IgD-negative memory B cell (primary cell): Measurements from ENCODE around the gene CCSER1. TPM values are rescaled to one million over a fixed set of nuclear protein-coding genes. Genes with fewer than 3 reads are reported as not detected.

Experiments
- H3K27ac Mint-ChIP-seq, 3 donors: one replicate each; pipeline ENCODE4 v1.8.0; 2020 to 2022; ENCODE audit warnings: mild to moderate bottlenecking in 3 of 3, mixed read lengths in 3 of 3, moderate library complexity in 1 of 3
- H3K27me3 Mint-ChIP-seq: one replicate; pipeline ENCODE4 v1.8.0; 2021; ENCODE audit warnings: mixed read lengths
- H3K36me3 Mint-ChIP-seq: one replicate; pipeline ENCODE4 v1.8.0; 2020; ENCODE audit warnings: mild to moderate bottlenecking, mixed read lengths
- H3K4me1 Mint-ChIP-seq, 3 donors: one replicate each; pipeline ENCODE4 v1.8.0; 2020 to 2022; ENCODE audit warnings: mixed read lengths in 3 of 3, mild to moderate bottlenecking in 1 of 3
- H3K4me3 Mint-ChIP-seq, 4 donors: one replicate each; pipeline ENCODE4 v1.8.0; 2020 to 2022; ENCODE audit warnings: mild to moderate bottlenecking in 4 of 4, mixed read lengths in 4 of 4, moderate library complexity in 3 of 4
- H3K9me3 Mint-ChIP-seq, 3 donors: one replicate each; pipeline ENCODE4 v1.8.0; 2020 to 2021; ENCODE audit warnings: mixed read lengths in 3 of 3, mild to moderate bottlenecking in 1 of 3
- polyA plus RNA-seq: library from polyadenylated mRNA; unstranded; fragments of 300-500 nt; fragmentation: Illumina TruSeq; gene quantifications from one replicate; pipeline ENCODE4 v1.2.3, GENCODE V29; 2021

Gene CCSER1
- polyA plus RNA-seq, 1 donor from 2014 or later: 4.7 TPM

DNA sequence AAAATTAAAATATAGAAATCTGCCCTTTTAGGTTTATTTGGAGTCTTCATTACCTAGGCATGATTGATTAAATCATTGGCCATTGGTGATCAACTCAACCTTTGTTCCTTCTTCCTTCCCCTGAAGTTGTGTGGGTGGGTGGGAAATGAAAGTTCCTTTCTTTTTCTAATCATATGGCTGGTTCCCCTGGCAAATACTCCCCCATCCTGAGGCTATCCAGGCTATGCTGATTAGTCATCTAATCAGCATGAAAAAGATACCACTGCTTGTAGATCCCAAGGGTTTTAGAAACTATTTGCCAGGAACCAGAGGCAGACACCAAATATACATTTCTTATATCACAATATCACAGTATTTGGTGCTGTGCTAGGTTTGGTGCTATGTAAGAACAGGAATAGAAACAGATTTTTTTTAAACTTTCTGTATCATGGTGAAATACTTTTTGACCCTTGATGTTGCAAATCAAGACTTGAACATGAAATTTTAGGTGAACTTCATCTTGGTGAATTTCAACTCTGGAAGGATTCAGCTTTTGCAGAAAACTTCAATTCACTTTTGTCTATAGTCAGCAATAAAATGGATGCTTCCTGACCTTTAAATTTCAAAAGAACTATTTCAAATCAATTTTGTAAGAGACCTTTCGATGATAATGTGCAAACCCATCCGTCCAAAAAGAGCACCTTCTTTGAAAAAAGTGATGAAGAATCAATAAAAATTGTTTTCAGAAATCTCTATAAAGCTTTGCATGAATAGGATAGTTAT is 71.1 kb downstream of the CCSER1 start:
- no peaks in the 10 kb centered on the region for H3K27me3 Mint-ChIP-seq
- H3K36me3 Mint-ChIP-seq: no peaks in the 10 kb centered on the region
- no peak overlapping the region for H3K27ac Mint-ChIP-seq
- no peak overlapping the region for H3K4me3 Mint-ChIP-seq
- peaks cover 0 to 1% (median under 1%) of the 10 kb centered on the region in 3 donors for H3K9me3 Mint-ChIP-seq
- peaks cover 0 to 4% (median 3%) of the 10 kb centered on the region in 3 donors for H3K4me1 Mint-ChIP-seq

DNA sequence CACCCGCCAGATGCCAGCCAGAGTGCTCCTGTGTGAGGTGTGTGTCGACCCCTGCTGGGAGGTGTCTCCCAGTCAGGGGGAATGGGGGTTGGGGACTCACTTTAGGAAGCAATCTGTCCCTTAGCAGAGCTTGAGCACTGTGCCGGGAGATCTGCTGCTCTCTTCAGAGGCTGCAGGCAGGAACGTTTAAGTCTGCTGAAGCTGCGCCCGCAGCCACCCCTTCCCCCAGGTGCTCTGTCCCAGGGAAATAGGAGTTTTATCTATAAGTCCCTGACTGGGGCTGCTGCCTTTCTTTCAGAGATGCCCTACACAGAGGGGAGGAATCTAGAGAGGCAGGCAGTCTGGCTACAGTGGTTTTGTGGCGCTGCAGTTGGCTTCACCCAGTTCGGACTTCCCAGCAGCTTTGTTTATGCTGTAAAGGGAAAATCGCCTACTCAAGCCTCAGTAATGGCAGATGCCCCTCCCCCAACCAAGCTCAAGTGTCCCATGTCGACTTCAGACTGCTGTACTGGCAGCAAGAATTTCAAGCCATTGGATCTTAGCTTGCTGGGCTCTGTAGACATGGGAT is 80.8 kb downstream of the CCSER1 start:
- H3K27ac Mint-ChIP-seq: no peak overlapping the region
- peaks cover 0 to 9% (median 7%) of the 10 kb centered on the region in 3 donors for H3K4me1 Mint-ChIP-seq
- no peak overlapping the region for H3K4me3 Mint-ChIP-seq
- peaks cover 4% of the 10 kb centered on the region for H3K36me3 Mint-ChIP-seq
- peaks cover 4 to 12% (median 5%) of the 10 kb centered on the region in 3 donors for H3K9me3 Mint-ChIP-seq
- no peaks in the 10 kb centered on the region for H3K27me3 Mint-ChIP-seq

DNA sequence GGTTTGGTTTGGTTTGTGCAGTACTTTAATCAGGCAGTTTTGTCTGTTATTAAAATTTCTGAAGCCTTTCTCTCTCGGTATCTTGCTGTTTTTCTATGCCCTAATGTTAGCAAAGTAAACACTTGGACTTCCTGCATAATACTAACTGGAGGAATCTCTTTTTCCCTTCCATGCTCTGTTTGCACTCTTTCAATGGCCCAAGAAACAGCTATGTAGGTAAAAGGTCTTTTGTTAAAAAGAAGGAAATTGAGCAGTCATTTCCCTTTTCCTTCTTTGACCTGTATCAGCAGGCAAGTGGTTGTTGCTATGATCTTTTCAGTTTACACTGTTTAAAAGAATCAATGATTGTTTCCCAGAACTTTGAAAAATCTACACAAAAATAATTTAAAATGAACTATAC is 82.7 kb downstream of the CCSER1 start:
- Mint-ChIP-seq H3K36me3 (peaks cover 4% of the 10 kb centered on the region), H3K9me3 (peaks cover 2 to 7% (median 5%) of the 10 kb centered on the region in 3 donors), H3K27ac (no peak overlapping the region), H3K4me1 (peaks cover 0 to 9% (median 7%) of the 10 kb centered on the region in 3 donors), H3K27me3 (no peaks in the 10 kb centered on the region), H3K4me3 (no peak overlapping the region)

DNA sequence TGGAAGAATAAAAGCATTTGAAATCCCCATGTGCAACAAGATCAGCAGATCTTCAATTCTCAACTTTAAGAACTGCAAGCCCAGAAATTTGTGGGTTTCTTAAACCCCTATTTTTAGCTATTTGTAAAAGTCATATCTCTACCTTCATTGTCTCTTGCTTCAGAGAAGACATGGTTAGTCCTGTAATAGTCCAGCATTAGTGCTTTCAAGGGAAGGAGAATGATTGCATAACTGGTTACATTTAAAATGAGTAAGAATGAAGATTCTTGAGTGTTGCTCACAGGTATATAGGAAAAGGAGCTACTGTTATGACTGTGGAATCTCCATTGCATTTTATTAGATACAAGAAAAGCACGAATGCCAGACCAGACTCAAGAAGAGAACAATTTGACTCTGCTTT is 84.0 kb downstream of the CCSER1 start:
- no peaks in the 10 kb centered on the region for H3K27me3 Mint-ChIP-seq
- H3K9me3 Mint-ChIP-seq: peaks cover 2 to 4% (median 3%) of the 10 kb centered on the region in 3 donors
- H3K36me3 Mint-ChIP-seq: peaks cover 2% of the 10 kb centered on the region
- H3K4me1 Mint-ChIP-seq: peaks cover 0 to 15% (median 10%) of the 10 kb centered on the region in 3 donors
- H3K27ac Mint-ChIP-seq: no peak overlapping the region
- no peak overlapping the region for H3K4me3 Mint-ChIP-seq

DNA sequence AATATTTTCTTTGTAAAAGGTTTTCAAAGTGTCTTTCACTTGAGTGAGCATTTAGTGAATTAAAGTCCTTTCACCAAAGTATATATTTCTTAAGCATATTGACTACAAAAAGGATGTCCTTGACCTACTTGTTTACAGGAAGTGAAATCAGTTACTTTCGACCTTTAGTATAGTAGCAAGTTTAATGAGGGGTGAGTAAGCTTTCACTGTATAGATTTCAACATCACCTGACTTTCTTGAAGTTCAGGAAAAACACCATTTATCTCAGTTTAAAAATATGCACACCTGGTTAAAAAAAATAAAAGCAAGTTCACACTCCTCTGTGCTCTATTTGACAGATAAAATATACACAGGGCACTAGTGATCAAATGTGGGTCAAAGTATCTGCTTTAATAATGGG is 88.1 kb downstream of the CCSER1 start:
- peaks cover 0 to 18% (median 4%) of the 10 kb centered on the region in 3 donors for H3K4me1 Mint-ChIP-seq
- no peak overlapping the region for H3K4me3 Mint-ChIP-seq
- H3K9me3 Mint-ChIP-seq: no peaks in the 10 kb centered on the region
- H3K27ac Mint-ChIP-seq: no peak overlapping the region
- no peaks in the 10 kb centered on the region for H3K27me3 Mint-ChIP-seq
- no peaks in the 10 kb centered on the region for H3K36me3 Mint-ChIP-seq

DNA sequence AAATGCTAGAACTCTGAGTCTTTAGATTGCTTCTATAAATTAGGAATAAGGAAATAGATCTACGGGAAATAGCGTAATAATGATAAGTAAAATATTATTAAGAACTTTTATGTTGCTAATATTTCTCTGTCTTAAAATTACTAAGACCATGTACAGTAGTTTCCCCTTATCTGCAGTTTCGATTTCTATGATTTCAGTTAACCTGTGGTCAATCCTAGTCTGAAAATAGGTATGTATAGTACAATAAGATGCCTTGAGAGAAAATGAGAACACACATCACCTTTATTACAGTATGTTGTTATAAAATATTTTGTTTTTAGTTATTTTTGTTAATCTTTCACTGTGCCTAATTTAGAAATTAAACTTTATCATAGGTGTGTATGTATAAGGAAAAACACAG is 92.6 kb downstream of the CCSER1 start:
- Mint-ChIP-seq H3K27me3 (no peaks in the 10 kb centered on the region), H3K9me3 (no peaks in the 10 kb centered on the region), H3K27ac (no peak overlapping the region), H3K36me3 (no peaks in the 10 kb centered on the region), H3K4me1 (peaks cover 0 to 14% (median 4%) of the 10 kb centered on the region in 3 donors), H3K4me3 (no peak overlapping the region)

DNA sequence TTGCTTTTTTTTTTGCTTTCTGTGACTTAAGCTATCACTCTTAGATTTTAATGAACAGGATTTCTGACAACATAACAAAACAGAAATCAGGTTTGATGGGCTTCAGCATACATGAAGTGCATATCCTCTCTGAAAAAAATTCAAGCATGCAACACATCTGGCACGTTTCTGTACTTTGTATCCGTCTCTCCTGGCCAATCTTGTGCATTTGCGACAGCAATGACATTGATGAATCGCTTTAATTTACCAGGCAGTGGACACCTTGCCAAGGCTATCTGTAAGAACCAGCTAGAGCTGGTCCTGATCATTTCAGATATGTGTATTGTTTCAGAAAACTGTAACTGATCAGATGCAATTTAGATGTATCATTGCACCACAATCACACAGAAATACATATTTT is 93.3 kb downstream of the CCSER1 start:
- H3K9me3 Mint-ChIP-seq: no peaks in the 10 kb centered on the region
- no peaks in the 10 kb centered on the region for H3K36me3 Mint-ChIP-seq
- peaks cover 0 to 11% (median 4%) of the 10 kb centered on the region in 3 donors for H3K4me1 Mint-ChIP-seq
- H3K27me3 Mint-ChIP-seq: no peaks in the 10 kb centered on the region
- H3K27ac Mint-ChIP-seq: no peak overlapping the region
- H3K4me3 Mint-ChIP-seq: no peak overlapping the region

DNA sequence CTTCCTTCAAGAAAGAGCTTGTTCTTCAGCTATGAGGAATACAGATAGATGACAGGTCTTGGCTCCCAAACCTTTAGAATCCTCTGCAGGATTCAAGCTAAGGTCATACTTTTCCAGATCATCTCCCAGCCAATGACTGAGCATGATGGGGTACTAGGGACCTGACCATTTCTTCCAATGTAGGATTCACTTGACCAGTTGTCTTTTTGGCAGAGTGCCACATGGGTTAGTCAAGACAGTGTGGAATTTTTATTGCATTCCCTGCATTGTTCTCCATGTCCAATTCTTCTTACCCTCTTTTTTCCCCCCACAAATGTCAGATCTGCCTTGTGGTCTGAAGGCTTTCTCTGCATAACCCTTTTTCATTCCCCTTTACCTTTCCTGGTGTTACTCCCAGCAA is 99.5 kb downstream of the CCSER1 start:
- Mint-ChIP-seq H3K36me3 (no peaks in the 10 kb centered on the region), H3K9me3 (peaks cover 0 to 2% (median 0%) of the 10 kb centered on the region in 3 donors), H3K4me3 (no peak overlapping the region), H3K27me3 (no peaks in the 10 kb centered on the region), H3K27ac (no peak overlapping the region), H3K4me1 (peaks cover 0 to 2% (median 0%) of the 10 kb centered on the region in 3 donors)

DNA sequence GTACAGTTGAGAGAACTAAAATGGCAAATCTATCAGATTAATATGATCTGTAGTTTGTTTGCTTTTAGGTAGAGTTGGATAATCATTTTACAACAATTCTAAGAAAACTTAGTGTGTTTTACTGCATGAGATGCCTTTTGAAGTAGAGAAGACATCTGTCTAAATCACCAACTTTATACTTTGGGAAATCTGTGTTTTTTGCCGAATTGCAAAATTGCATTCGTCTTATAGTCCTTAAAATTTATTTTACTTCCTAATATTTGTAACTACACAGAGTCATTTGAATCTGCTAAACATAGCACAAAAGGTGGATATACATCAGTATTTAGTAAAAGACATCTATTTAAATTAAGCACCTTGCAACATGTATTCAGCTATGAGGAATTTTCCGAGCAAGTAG is 100.0 kb downstream of the CCSER1 start:
- Mint-ChIP-seq H3K4me1 (peaks cover 0 to 2% (median 0%) of the 10 kb centered on the region in 3 donors), H3K27me3 (no peaks in the 10 kb centered on the region), H3K27ac (no peak overlapping the region), H3K36me3 (peaks cover 2% of the 10 kb centered on the region), H3K9me3 (peaks cover 0 to 2% (median 0%) of the 10 kb centered on the region in 3 donors), H3K4me3 (no peak overlapping the region)

DNA sequence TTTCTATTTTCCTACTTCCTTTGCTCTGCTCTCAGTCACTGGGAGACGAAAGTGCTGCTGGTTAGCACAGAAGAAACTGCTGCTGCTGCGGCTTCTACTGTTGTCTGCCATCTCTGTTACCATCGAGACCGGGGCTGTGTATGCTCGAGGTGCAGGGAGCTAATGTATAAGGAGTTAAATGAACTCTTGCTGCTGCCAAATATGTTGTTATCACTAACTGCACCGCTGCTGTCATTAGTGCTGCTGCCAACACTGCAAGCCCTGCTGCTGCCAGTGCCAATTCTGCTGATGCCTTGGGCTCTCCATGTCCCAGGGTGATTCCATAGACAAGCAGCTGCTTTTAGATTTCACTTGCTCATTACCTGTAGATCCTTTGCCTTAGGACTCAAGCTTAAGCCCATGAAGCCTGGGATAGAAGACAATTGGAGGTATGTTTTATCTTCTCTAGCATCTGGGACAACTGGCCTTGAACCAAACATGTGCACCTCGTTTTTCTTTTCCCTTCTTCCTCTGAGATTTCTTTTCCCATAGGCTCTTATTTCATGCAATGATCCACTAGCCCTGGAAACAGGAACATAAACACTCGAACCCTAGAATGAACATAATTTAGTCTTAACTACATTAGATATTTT is 107.8 kb downstream of the CCSER1 start:
- H3K9me3 Mint-ChIP-seq: no peaks in the 10 kb centered on the region
- H3K4me3 Mint-ChIP-seq: no peak overlapping the region
- no peaks in the 10 kb centered on the region for H3K27me3 Mint-ChIP-seq
- H3K4me1 Mint-ChIP-seq: peaks cover 0 to 2% (median 0%) of the 10 kb centered on the region in 3 donors
- H3K27ac Mint-ChIP-seq: no peak overlapping the region
- peaks cover 2% of the 10 kb centered on the region for H3K36me3 Mint-ChIP-seq

DNA sequence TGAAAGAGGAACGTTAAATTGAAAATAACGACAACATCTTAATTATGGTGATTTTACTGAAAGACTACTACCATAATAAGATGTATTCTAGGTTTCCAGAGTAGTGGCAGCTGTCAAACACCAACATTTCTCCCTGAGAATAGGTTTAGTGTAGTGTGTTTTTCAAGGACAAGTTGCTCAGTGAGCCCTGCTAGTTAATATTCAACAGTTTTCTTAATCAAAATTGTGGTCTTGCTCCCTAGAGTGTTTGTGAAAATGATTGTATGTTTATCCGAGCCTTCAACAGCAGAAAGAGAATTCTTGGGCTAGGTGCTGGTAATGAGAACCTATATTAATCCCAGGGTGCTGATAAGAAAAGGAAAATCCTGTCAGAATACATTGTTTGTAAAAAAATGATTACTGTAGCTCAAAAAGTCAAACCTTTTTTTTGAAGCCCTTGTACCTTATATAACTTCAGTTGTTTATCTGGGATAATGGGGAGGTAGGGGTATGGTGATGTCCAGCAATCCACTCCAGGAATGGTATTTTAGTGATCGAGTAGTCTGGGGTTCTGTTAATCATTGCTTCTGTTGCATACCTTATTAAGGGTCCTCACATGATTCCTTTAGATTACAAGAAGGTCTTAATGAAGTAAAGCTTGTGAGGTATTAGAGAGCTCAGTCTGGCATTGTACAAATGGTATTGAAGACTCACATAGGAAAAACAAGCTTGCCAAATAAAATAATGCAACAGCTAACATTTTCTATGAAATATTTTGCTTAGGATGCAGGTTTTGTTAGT is 110.7 kb downstream of the CCSER1 start:
- Mint-ChIP-seq H3K27ac (no peak overlapping the region), H3K4me1 (peaks cover 0 to 2% (median 0%) of the 10 kb centered on the region in 3 donors), H3K4me3 (no peak overlapping the region)

DNA sequence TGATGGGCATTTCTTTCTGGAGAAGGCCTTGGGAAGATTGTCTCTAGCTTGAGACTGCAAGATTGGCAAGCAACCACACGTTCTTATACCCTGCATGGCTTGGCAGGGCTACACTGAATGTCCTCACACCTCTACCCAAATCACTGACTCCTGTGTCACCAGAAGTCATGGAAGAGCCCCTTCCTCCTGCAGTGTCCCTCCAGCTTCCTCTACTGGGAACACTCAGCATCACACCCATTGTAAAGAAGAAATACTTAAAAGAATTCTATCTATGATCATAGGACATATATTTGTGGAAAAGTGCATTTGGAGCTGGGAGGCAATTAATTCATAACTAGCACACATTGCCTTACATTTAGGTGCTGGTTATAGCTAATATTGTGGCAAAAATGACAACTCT is 113.1 kb downstream of the CCSER1 start:
- peaks cover 0 to 4% (median 0%) of the 10 kb centered on the region in 3 donors for H3K4me1 Mint-ChIP-seq
- no peak overlapping the region for H3K27ac Mint-ChIP-seq
- peaks cover 0 to 1% (median 0%) of the 10 kb centered on the region in 3 donors for H3K9me3 Mint-ChIP-seq
- H3K27me3 Mint-ChIP-seq: no peaks in the 10 kb centered on the region
- peaks cover 1% of the 10 kb centered on the region for H3K36me3 Mint-ChIP-seq
- no peak overlapping the region for H3K4me3 Mint-ChIP-seq

More for the DNA sequence above, 110.7 kb downstream of the CCSER1 start:
- peaks cover 0 to 1% (median 0%) of the 10 kb centered on the region in 3 donors for H3K9me3 Mint-ChIP-seq
- H3K36me3 Mint-ChIP-seq: peaks cover 1% of the 10 kb centered on the region
- no peaks in the 10 kb centered on the region for H3K27me3 Mint-ChIP-seq

DNA sequence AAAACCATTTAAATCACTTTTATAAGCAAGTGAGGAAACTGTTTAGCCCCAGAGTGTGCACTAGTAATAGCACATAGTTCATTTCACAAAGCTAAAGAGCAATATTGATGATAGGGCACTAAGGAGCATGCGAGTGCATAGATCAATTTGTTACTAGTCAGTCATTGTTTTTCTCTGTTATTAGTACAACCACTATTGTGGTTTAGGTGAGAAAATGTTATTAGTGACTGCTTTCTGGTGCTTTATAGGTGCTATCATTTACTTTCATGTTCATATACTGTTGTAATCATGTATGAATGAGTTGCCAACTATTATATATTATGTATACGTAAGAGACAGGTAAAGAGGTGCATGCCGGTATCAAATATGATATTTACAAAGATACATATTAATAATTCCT is 113.8 kb downstream of the CCSER1 start:
- no peak overlapping the region for H3K27ac Mint-ChIP-seq
- H3K4me1 Mint-ChIP-seq: peaks cover 0 to 4% (median 0%) of the 10 kb centered on the region in 3 donors
- H3K9me3 Mint-ChIP-seq: peaks cover 0 to 1% (median 0%) of the 10 kb centered on the region in 3 donors

DNA sequence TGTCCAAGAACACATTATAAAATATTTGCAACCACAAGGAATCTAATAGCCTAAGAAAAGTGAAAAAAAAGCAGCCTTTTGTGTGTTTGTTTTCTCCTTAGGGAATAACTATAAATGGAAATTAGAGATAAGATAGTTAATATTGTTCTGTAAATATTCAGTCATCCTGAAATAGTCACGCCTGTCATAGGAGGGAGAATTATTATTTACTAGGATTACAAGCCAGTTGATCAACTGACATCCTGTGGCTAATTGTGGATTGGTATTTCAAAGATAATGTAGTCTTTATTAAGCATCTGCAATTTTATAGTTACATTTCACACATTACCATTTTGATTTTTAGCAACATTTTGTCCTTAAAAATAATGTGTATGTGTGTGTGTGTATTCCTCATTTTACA is 118.6 kb downstream of the CCSER1 start:
- Mint-ChIP-seq H3K9me3 (peaks cover 0 to 1% (median 0%) of the 10 kb centered on the region in 3 donors), H3K4me3 (no peak overlapping the region), H3K36me3 (peaks cover 1% of the 10 kb centered on the region), H3K27ac (no peak overlapping the region), H3K4me1 (peaks cover 0 to 12% (median 11%) of the 10 kb centered on the region in 3 donors), H3K27me3 (no peaks in the 10 kb centered on the region)

More for the DNA sequence above, 113.8 kb downstream of the CCSER1 start:
- no peaks in the 10 kb centered on the region for H3K27me3 Mint-ChIP-seq
- peaks cover 1% of the 10 kb centered on the region for H3K36me3 Mint-ChIP-seq
- no peak overlapping the region for H3K4me3 Mint-ChIP-seq
